Ovary (tissue), 3 donors: ENCODE data around the gene NHS.

ENCODE experiments used
- EP300 ChIP-seq: sonication (generic); formaldehyde crosslinking; IDR thresholded peaks from one replicate; pipeline ENCODE4 v1.6.1; 2017; ENCODE audit warnings: antibody characterized with exemption
- POLR2A ChIP-seq: fragments of 450-650 bp; IDR thresholded peaks from one replicate; pipeline ENCODE4 v1.6.1; 2017; ENCODE audit warnings: antibody characterized with exemption, mild to moderate bottlenecking, moderate library complexity
- TF ChIP-seq, protein P1 (sequence below), 3 donors: fragments of 450-650 bp in 2 of 3; fragments of 200-600 bp in 1 of 3; IDR thresholded peaks; one replicate each; pipeline versions ENCODE4 v1.5.1 to v1.8.0; 2016 to 2022; ENCODE audit warnings: antibody characterized with exemption in 3 of 3, mild to moderate bottlenecking in 1 of 3
- donor health status: DM: no; HTN: no; CAD: no.

- TF ChIP-seq, protein P1, sequence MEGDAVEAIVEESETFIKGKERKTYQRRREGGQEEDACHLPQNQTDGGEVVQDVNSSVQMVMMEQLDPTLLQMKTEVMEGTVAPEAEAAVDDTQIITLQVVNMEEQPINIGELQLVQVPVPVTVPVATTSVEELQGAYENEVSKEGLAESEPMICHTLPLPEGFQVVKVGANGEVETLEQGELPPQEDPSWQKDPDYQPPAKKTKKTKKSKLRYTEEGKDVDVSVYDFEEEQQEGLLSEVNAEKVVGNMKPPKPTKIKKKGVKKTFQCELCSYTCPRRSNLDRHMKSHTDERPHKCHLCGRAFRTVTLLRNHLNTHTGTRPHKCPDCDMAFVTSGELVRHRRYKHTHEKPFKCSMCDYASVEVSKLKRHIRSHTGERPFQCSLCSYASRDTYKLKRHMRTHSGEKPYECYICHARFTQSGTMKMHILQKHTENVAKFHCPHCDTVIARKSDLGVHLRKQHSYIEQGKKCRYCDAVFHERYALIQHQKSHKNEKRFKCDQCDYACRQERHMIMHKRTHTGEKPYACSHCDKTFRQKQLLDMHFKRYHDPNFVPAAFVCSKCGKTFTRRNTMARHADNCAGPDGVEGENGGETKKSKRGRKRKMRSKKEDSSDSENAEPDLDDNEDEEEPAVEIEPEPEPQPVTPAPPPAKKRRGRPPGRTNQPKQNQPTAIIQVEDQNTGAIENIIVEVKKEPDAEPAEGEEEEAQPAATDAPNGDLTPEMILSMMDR (IDR thresholded peaks at IDR 0.05) = no peak
- no peak for TF ChIP-seq POLR2A
- TF ChIP-seq EP300 = no peak
These were observed 332.7 kb downstream of the NHS start for GRCh38 chrX:17707731-17708130.
